Fibroblast of pulmonary artery (primary cell): ENCODE results near the gene NRTN.

Experiments
- DNase-seq: peaks from one replicate; pipeline ENCODE4 v3.0.0-alpha.2; 2010; ENCODE audit warnings: low read depth
- H3K4me3 ChIP-seq: replicated peaks from 2 replicates; pipeline ENCODE4 v1.5.1; 2011; ENCODE audit warnings: low read depth, mild to moderate bottlenecking, control low read depth, low read length, moderate library complexity
- CTCF ChIP-seq: IDR thresholded peaks from 2 replicates; pipeline ENCODE4 v1.5.1; 2011; ENCODE audit warnings: mild to moderate bottlenecking, control low read depth, low read length, inconsistent platforms; ENCODE audit errors: missing control alignments

Gene NRTN

GRCh38 chr19:5814852-5815246, 10.0 kb downstream of the NRTN start:
- H3K4me3 ChIP-seq = no peak overlapping the region
- no peak for TF ChIP-seq CTCF
- DNase-seq = no peak

DNA sequence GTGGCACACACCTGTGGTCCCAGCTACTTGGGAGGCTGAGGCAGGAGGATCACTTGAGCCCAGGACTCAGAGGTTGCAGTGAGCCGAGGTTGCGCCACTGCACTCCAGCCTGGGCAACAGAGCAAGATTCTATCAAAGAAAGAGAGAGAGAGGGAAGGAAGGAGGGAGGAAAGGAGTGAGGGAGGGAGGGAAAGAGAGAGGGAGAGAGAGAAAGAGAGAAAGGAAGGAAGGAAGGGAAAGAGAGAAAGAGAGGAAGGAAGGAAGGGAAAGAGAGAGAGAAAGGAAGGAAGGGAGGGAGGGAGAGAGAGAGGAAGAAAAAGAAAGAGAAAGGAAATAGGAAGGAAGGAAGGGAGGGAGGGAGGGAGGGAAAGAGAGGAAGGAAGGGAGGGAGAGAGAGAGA, 12.4 kb downstream of the NRTN start:
- H3K4me3 ChIP-seq = no peak overlapping the region
- DNase-seq = no peak
- no peak for TF ChIP-seq CTCF

- no peak for TF ChIP-seq CTCF
- DNase-seq = no peak
Measured at GRCh38 chr19:5818594-5818993, 13.7 kb downstream of the NRTN start.

GRCh38 chr19:5820785-5821184, 15.9 kb downstream of the NRTN start:
- TF ChIP-seq CTCF = no peak
- no peak for DNase-seq
- no peak overlapping the region for H3K4me3 ChIP-seq

More at GRCh38 chr19:5818594-5818993, 13.7 kb downstream of the NRTN start:
- H3K4me3 ChIP-seq = no peak overlapping the region

- no peak overlapping the region for H3K4me3 ChIP-seq
- no peak for TF ChIP-seq CTCF
- no peak for DNase-seq
Measured at GRCh38 chr19:5821521-5822180, 16.8 kb downstream of the NRTN start.

GRCh38 chr19:5822181-5822844, 17.4 kb downstream of the NRTN start:
- no peak overlapping the region for H3K4me3 ChIP-seq
- TF ChIP-seq CTCF = no peak
- no peak for DNase-seq
